ENCODE data around the gene SH3BP4.

- TF ChIP-seq POLR2A (IDR thresholded peaks at IDR 0.05) (no peak), POLR2AphosphoS5 (IDR thresholded peaks at IDR 0.05) (no peak), EP300 (IDR thresholded peaks at IDR 0.05) (no peak)
- TF ChIP-seq, protein P1, sequence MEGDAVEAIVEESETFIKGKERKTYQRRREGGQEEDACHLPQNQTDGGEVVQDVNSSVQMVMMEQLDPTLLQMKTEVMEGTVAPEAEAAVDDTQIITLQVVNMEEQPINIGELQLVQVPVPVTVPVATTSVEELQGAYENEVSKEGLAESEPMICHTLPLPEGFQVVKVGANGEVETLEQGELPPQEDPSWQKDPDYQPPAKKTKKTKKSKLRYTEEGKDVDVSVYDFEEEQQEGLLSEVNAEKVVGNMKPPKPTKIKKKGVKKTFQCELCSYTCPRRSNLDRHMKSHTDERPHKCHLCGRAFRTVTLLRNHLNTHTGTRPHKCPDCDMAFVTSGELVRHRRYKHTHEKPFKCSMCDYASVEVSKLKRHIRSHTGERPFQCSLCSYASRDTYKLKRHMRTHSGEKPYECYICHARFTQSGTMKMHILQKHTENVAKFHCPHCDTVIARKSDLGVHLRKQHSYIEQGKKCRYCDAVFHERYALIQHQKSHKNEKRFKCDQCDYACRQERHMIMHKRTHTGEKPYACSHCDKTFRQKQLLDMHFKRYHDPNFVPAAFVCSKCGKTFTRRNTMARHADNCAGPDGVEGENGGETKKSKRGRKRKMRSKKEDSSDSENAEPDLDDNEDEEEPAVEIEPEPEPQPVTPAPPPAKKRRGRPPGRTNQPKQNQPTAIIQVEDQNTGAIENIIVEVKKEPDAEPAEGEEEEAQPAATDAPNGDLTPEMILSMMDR (IDR thresholded peaks at IDR 0.05): no peak
These were observed 35.1 kb upstream of the SH3BP4 start for GRCh38 chr2:234916674-234917073.
